Gastrocnemius medialis (tissue), 4 donors: ENCODE results near the gene MON1B. TPM values are rescaled to one million over a fixed set of nuclear protein-coding genes. Genes with fewer than 3 reads are reported as not detected.
"Not testable (repeated sequence)": the region's sequence is repeated elsewhere in the genome, so short reads cannot be mapped to it uniquely, and the experiment has no call there.

ENCODE experiments used
- ATAC-seq, 2 donors: fragments of 150-250 bp; one replicate each; pipeline ENCODE4 v1.9.1; 2016
- DNase-seq, 2 donors: peaks; one replicate each; pipeline ENCODE4 v3.0.0-alpha.2; 2019
- H3K27ac ChIP-seq, 4 donors: fragments of 200-600 bp; sonication (generic); 1 replicate in 1 of 4; 2 replicates in 3 of 4; pipeline ENCODE4 v1.5.1; 2016 to 2018; ENCODE audit warnings: mild to moderate bottlenecking in 2 of 4, moderate library complexity in 1 of 4
- H3K27me3 ChIP-seq, 3 donors: fragments of 200-600 bp; sonication (generic) in 2 of 3; 1 replicate in 1 of 3; 2 replicates in 2 of 3; pipeline versions ENCODE4 v1.5.1 to v1.6.0; 2016 to 2019; ENCODE audit warnings: mild to moderate bottlenecking in 1 of 3, moderate library complexity in 1 of 3
- H3K36me3 ChIP-seq, 2 donors: fragments of 200-600 bp; sonication (generic) in 1 of 2; one replicate each; pipeline ENCODE4 v1.5.1; 2017 to 2018
- H3K4me1 ChIP-seq, 2 donors: fragments of 200-600 bp; sonication (generic) in 1 of 2; one replicate each; pipeline ENCODE4 v1.5.1; 2016 to 2017; ENCODE audit warnings: mild to moderate bottlenecking in 2 of 2
- H3K4me3 ChIP-seq, 4 donors: fragments of 200-600 bp; sonication (generic) in 3 of 4; 1 replicate in 1 of 4; 2 replicates in 3 of 4; pipeline ENCODE4 v1.5.1; 2016 to 2019; ENCODE audit warnings: mild to moderate bottlenecking in 2 of 4
- H3K9me3 ChIP-seq, 3 donors: fragments of 200-600 bp; sonication (generic) in 2 of 3; 1 replicate in 1 of 3; 2 replicates in 2 of 3; pipeline ENCODE4 v1.5.1; 2016 to 2019
- CTCF ChIP-seq, 5 experiments: fragments of 450-650 bp in 3 of 5; fragments of 200-600 bp in 2 of 5; sonication (generic) in 2 of 5; IDR thresholded peaks in 4 of 5; conservative IDR thresholded peaks in 1 of 5; 1 replicate in 4 of 5; 2 replicates in 1 of 5; pipeline ENCODE4 v1.5.1; 2016 to 2019; ENCODE audit warnings: antibody characterized with exemption in 5 of 5, mild to moderate bottlenecking in 3 of 5, moderate library complexity in 3 of 5
- POLR2A ChIP-seq, 2 donors: fragments of 450-650 bp; IDR thresholded peaks; one replicate each; pipeline ENCODE4 v1.6.1; 2017; ENCODE audit warnings: antibody characterized with exemption in 2 of 2, mild to moderate bottlenecking in 2 of 2, moderate library complexity in 2 of 2
- in situ Hi-C, 4 donors: fragments of 200-750 bp; cut with MboI; loops; one replicate each; pipeline versions ENCODE4 v1.15.0 to v1.8.0; 2017; ENCODE audit warnings: low sequenced_read_pairs in 4 of 4
- intact Hi-C: fragments of 100-400 bp; cut with DNase I; formaldehyde crosslinking; loops from one replicate; pipeline ENCODE4 v1.15.1; 2023; ENCODE audit warnings: low total_unique reads
- total RNA-seq, 4 donors: library from RNA; depleted of rRNA; stranded (reverse); fragments of >200 nt; gene quantifications; one replicate each; pipeline versions ENCODE4 v1.1.0 to v1.2.3, GENCODE V29; 2016

The MON1B gene
- total RNA-seq, 4 donors from 2014 or later = 6.6 to 14.6 (median 10.6) TPM

- DNase-seq = no peak
- Histone ChIP-seq H3K27ac (no peak overlapping the region), H3K4me1 (no peaks in the 10 kb centered on the region), H3K27me3 (no peaks in the 10 kb centered on the region), H3K4me3 (no peak overlapping the region), H3K9me3 (no peaks in the 10 kb centered on the region), H3K36me3 (no peaks in the 10 kb centered on the region)
- intact Hi-C loops = loop anchor here (5.0 kb wide), 1 partner anchor 424 kb away; no protein-coding TSS in a partner anchor
- ATAC-seq = no peak
- in situ Hi-C loops = loop anchor here (5.0 to 25.0 kb wide), 3 partner anchors 349 to 724 kb away; no protein-coding TSS in a partner anchor
- TF ChIP-seq POLR2A (IDR thresholded peaks at IDR 0.05) (no peak), CTCF (IDR thresholded peaks at IDR 0.05 in 4 of 5, conservative IDR thresholded peaks at IDR 0.05 in 1 of 5) (no peak)
Observed at GRCh38 chr16:77238593-77238992, 47.6 kb downstream of the MON1B start.

- H3K27ac ChIP-seq, H3K27me3 ChIP-seq, H3K36me3 ChIP-seq, intact Hi-C loops, DNase-seq, H3K9me3 ChIP-seq, ATAC-seq, H3K4me3 ChIP-seq, H3K4me1 ChIP-seq: not testable (repeated sequence)
- in situ Hi-C loops = loop anchor here in 2 of 4 donors (25.0 kb wide), 1 partner anchor 720 kb away; no protein-coding TSS in a partner anchor
Observed at GRCh38 chr16:77242471-77242870, 51.5 kb downstream of the MON1B start.

- intact Hi-C loops = no loop called here
Observed at GRCh38 chr16:77246150-77246549, 55.2 kb downstream of the MON1B start.

GRCh38 chr16:77250400-77250799 is 59.4 kb downstream of the MON1B start:
- Histone ChIP-seq H3K27ac (no peak overlapping the region), H3K4me3 (no peak overlapping the region), H3K36me3 (no peaks in the 10 kb centered on the region), H3K4me1 (no peaks in the 10 kb centered on the region), H3K27me3 (no peaks in the 10 kb centered on the region), H3K9me3 (no peaks in the 10 kb centered on the region)
- no peak for DNase-seq
- in situ Hi-C loops (no loop called here), intact Hi-C loops (no loop called here)
- ATAC-seq = no peak
- no peak for TF ChIP-seq CTCF (IDR thresholded peaks at IDR 0.05 in 4 of 5, conservative IDR thresholded peaks at IDR 0.05 in 1 of 5)
- TF ChIP-seq POLR2A (IDR thresholded peaks at IDR 0.05) = no peak

More at GRCh38 chr16:77246150-77246549, 55.2 kb downstream of the MON1B start:
- no peaks in the 10 kb centered on the region for H3K27me3 ChIP-seq
- DNase-seq = no peak
- in situ Hi-C loops = loop anchor here in 2 of 4 donors (25.0 kb wide), 1 partner anchor 716 kb away; no protein-coding TSS in a partner anchor
- no peak overlapping the region for H3K27ac ChIP-seq
- no peaks in the 10 kb centered on the region for H3K36me3 ChIP-seq
- no peaks in the 10 kb centered on the region for H3K4me1 ChIP-seq
- ATAC-seq = no peak
- H3K9me3 ChIP-seq = no peaks in the 10 kb centered on the region
- TF ChIP-seq CTCF (IDR thresholded peaks at IDR 0.05 in 4 of 5, conservative IDR thresholded peaks at IDR 0.05 in 1 of 5) = no peak
- no peak for TF ChIP-seq POLR2A (IDR thresholded peaks at IDR 0.05)
- H3K4me3 ChIP-seq = no peak overlapping the region

Other genes starting within 250 kb of the MON1B start
- not detected for gene SYCE1L, start 8.2 kb downstream of the MON1B start, total RNA-seq
- gene ADAMTS18, start 243.8 kb downstream of the MON1B start, total RNA-seq = under 1 TPM in 1 of 4 donors, not detected in 3; 0.82 TPM